SK-N-SH treated with all-trans-retinoic acid at 6 μM for 48 hours (cell line): ENCODE results near the gene HP1BP3.

ENCODE experiments used
- ATAC-seq: fragments of 200-7000 bp; cut with Tn5 transposase; 3 replicates; pipeline ENCODE4 v1.9.1; 2020; ENCODE audit warnings: mild to moderate bottlenecking, moderate library complexity
- ARNTL ChIP-seq: fragments of 450-650 bp; formaldehyde crosslinking; IDR thresholded peaks from 2 replicates; pipeline ENCODE4 v1.5.0; 2020; ENCODE audit warnings: low read depth, mild to moderate bottlenecking, moderate library complexity, borderline replicate concordance
- BACH2 ChIP-seq: fragments of 250-450 bp; sonication (Bioruptor Pico); IDR thresholded peaks from 2 replicates; pipeline ENCODE4 v1.9.0; 2021; ENCODE audit warnings: mild to moderate bottlenecking, borderline replicate concordance
- CSDC2 ChIP-seq: fragments of 250-450 bp; sonication (Bioruptor Pico); IDR thresholded peaks from 2 replicates; pipeline ENCODE4 v1.5.0; 2020; ENCODE audit warnings: mild to moderate bottlenecking, moderate library complexity
- CSRNP3 ChIP-seq: fragments of 250-450 bp; sonication (Bioruptor Pico); IDR thresholded peaks from 2 replicates; pipeline ENCODE4 v1.5.1; 2021; ENCODE audit warnings: mild to moderate bottlenecking, moderate library complexity
- ESRRG ChIP-seq: fragments of 250-450 bp; sonication (Bioruptor Pico); IDR thresholded peaks from 2 replicates; pipeline ENCODE4 v1.6.1; 2021; ENCODE audit warnings: mild to moderate bottlenecking
- GLIS3 ChIP-seq: fragments of 250-450 bp; sonication (Bioruptor Pico); IDR thresholded peaks from 2 replicates; pipeline ENCODE4 v1.5.0; 2020; ENCODE audit warnings: mild to moderate bottlenecking, moderate library complexity
- ISL1 ChIP-seq: fragments of 250-450 bp; sonication (Bioruptor Pico); IDR thresholded peaks from 2 replicates; pipeline ENCODE4 v2.1.2; 2022; ENCODE audit warnings: mild to moderate bottlenecking, moderate library complexity
- OSR1 ChIP-seq: fragments of 250-450 bp; sonication (Bioruptor Pico); IDR thresholded peaks from 2 replicates; pipeline ENCODE4 v1.8.0; 2022; ENCODE audit warnings: moderate library complexity, mild to moderate bottlenecking, inconsistent platforms
- PATZ1 ChIP-seq: fragments of 250-450 bp; sonication (Bioruptor Pico); IDR thresholded peaks from 2 replicates; pipeline ENCODE4 v1.8.0; 2020; ENCODE audit warnings: mild to moderate bottlenecking, moderate library complexity, borderline replicate concordance
- PPARA ChIP-seq: fragments of 250-450 bp; sonication (Bioruptor Pico); IDR thresholded peaks from 2 replicates; pipeline ENCODE4 v1.5.0; 2020; ENCODE audit warnings: mild to moderate bottlenecking, borderline replicate concordance
- RARB ChIP-seq: fragments of 250-450 bp; sonication (Bioruptor Pico); IDR thresholded peaks from 2 replicates; pipeline ENCODE4 v1.8.0; 2021; ENCODE audit warnings: mild to moderate bottlenecking, moderate library complexity
- SNAI2 ChIP-seq: fragments of 250-450 bp; sonication (Bioruptor Pico); IDR thresholded peaks from 2 replicates; pipeline ENCODE4 v1.5.0; 2020; ENCODE audit warnings: mild to moderate bottlenecking, moderate library complexity
- TCF4 ChIP-seq: fragments of 250-450 bp; sonication (Bioruptor Pico); IDR thresholded peaks from 2 replicates; pipeline ENCODE4 v1.8.0; 2021; ENCODE audit warnings: mild to moderate bottlenecking, moderate library complexity, borderline replicate concordance
- ZC3H10 ChIP-seq: fragments of 250-450 bp; sonication (Bioruptor Pico); IDR thresholded peaks from 2 replicates; pipeline ENCODE4 v1.5.1; 2021; ENCODE audit warnings: mild to moderate bottlenecking, moderate library complexity
- ZFP3 ChIP-seq: fragments of 250-450 bp; sonication (Bioruptor Pico); IDR thresholded peaks from 2 replicates; pipeline ENCODE4 v1.5.0; 2020; ENCODE audit warnings: mild to moderate bottlenecking, moderate library complexity
- ZFP30 ChIP-seq: fragments of 450-650 bp; formaldehyde crosslinking; IDR thresholded peaks from 2 replicates; pipeline ENCODE4 v1.5.0; 2022; ENCODE audit warnings: mild to moderate bottlenecking, moderate library complexity
- ZNF565 ChIP-seq: fragments of 450-650 bp; formaldehyde crosslinking; conservative IDR thresholded peaks from 2 replicates; pipeline ENCODE4 v1.5.0; 2020; ENCODE audit warnings: low read depth, mild to moderate bottlenecking, moderate library complexity
- ZNF70 ChIP-seq: fragments of 450-650 bp; formaldehyde crosslinking; IDR thresholded peaks from 2 replicates; pipeline ENCODE4 v1.5.0; 2020; ENCODE audit warnings: mild to moderate bottlenecking, moderate library complexity
- ZNF8 ChIP-seq: fragments of 450-650 bp; formaldehyde crosslinking; IDR thresholded peaks from 2 replicates; pipeline ENCODE4 v1.5.0; 2020; ENCODE audit warnings: mild to moderate bottlenecking, moderate library complexity
- TF ChIP-seq, protein P1 (sequence below): fragments of 250-450 bp; sonication (Bioruptor Pico); IDR thresholded peaks from 2 replicates; pipeline ENCODE4 v1.5.1; 2020; ENCODE audit warnings: low read depth, mild to moderate bottlenecking, moderate library complexity
- TF ChIP-seq, protein P2 (sequence below): fragments of 250-450 bp; sonication (Bioruptor Pico); IDR thresholded peaks from 2 replicates; pipeline ENCODE4 v1.8.0; 2021; ENCODE audit warnings: low read depth, mild to moderate bottlenecking, moderate library complexity, borderline replicate concordance

The HP1BP3 gene

DNA sequence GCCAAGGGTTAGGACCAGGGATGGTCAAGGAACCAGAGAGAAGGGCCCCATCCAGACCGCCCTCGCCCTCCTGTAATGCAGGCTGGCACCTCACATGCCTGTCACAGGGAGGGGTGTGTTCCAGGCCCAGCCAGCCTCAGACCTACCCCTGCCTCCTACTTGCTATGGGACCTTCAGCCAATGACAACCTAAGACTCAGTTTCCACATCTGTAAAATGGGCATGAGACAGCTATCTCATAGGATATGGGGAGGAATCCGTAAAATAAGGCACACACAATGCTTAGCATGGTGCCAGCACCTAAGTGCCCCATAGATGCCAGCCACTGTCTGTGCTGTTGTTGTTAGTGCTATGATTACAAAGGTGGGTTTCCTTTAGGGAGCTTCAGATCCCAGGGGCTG, 77.2 kb downstream of the HP1BP3 start (continued):
- TF ChIP-seq CSRNP3 (CRISPR knock-in tag): no peak

DNA sequence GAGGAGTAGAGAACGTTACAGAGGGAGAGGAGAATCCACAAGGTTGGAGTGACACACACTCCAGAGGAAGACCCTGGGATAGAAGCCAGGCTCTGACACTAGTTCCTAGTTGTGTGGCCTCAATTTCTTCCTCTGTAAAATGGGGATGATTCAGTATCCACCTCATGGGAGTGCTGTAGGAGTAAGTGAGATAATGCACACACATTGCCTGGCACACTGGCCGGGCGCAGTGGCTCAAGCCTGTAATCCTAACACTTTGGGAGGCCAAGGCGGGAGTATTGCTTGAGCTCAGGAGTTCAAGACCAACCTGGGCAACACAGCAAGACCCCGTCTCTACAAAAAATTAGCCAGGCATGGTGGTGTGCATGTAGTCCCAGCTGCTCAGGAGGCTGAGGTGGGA, 78.2 kb downstream of the HP1BP3 start:
- no peak for TF ChIP-seq PATZ1 (CRISPR knock-in tag)
- TF ChIP-seq ESRRG: no peak
- no peak for TF ChIP-seq ARNTL (CRISPR knock-in tag)
- no peak for TF ChIP-seq ISL1 (CRISPR knock-in tag)
- TF ChIP-seq ZNF565 (CRISPR knock-in tag): no peak
- TF ChIP-seq SNAI2 (CRISPR knock-in tag): no peak
- TF ChIP-seq ZNF70 (CRISPR knock-in tag): no peak
- no peak for TF ChIP-seq ZNF8 (CRISPR knock-in tag)
- no peak for TF ChIP-seq CSDC2 (CRISPR knock-in tag)
- TF ChIP-seq, protein P1, sequence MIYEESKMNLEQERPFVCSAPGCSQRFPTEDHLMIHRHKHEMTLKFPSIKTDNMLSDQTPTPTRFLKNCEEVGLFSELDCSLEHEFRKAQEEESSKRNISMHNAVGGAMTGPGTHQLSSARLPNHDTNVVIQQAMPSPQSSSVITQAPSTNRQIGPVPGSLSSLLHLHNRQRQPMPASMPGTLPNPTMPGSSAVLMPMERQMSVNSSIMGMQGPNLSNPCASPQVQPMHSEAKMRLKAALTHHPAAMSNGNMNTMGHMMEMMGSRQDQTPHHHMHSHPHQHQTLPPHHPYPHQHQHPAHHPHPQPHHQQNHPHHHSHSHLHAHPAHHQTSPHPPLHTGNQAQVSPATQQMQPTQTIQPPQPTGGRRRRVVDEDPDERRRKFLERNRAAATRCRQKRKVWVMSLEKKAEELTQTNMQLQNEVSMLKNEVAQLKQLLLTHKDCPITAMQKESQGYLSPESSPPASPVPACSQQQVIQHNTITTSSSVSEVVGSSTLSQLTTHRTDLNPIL (CRISPR knock-in tag): no peak
- TF ChIP-seq ZC3H10 (CRISPR knock-in tag): no peak
- no peak for TF ChIP-seq TCF4 (CRISPR knock-in tag)
- TF ChIP-seq OSR1 (CRISPR knock-in tag): no peak
- TF ChIP-seq PPARA: no peak
- TF ChIP-seq GLIS3 (CRISPR knock-in tag): no peak
- TF ChIP-seq, all 23 proteins: peak for 0
- ATAC-seq: no peak

- TF ChIP-seq ZFP3 (CRISPR knock-in tag): no peak
- ATAC-seq: no peak
Observed at GRCh38 chr1:20708057-20708456, 79.0 kb downstream of the HP1BP3 start.

GRCh38 chr1:20706841-20707240, 80.3 kb downstream of the HP1BP3 start:
- no peak for ATAC-seq
- TF ChIP-seq PPARA: no peak
- no peak for TF ChIP-seq TCF4 (CRISPR knock-in tag)
- no peak for TF ChIP-seq ZFP3 (CRISPR knock-in tag)
- TF ChIP-seq ZFP30 (CRISPR knock-in tag): no peak
- TF ChIP-seq CSDC2 (CRISPR knock-in tag): no peak
- TF ChIP-seq, protein P2, sequence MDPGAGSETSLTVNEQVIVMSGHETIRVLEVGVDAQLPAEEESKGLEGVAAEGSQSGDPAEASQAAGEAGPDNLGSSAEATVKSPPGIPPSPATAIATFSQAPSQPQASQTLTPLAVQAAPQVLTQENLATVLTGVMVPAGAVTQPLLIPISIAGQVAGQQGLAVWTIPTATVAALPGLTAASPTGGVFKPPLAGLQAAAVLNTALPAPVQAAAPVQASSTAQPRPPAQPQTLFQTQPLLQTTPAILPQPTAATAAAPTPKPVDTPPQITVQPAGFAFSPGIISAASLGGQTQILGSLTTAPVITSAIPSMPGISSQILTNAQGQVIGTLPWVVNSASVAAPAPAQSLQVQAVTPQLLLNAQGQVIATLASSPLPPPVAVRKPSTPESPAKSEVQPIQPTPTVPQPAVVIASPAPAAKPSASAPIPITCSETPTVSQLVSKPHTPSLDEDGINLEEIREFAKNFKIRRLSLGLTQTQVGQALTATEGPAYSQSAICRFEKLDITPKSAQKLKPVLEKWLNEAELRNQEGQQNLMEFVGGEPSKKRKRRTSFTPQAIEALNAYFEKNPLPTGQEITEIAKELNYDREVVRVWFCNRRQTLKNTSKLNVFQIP: no peak
- no peak for TF ChIP-seq RARB (CRISPR knock-in tag)
- no peak for TF ChIP-seq ESRRG
- no peak for TF ChIP-seq ZNF565 (CRISPR knock-in tag)
- no peak for TF ChIP-seq GLIS3 (CRISPR knock-in tag)
- TF ChIP-seq BACH2: no peak
- TF ChIP-seq, protein P1 (CRISPR knock-in tag): no peak
- no peak for TF ChIP-seq PATZ1 (CRISPR knock-in tag)
- TF ChIP-seq ZC3H10 (CRISPR knock-in tag): no peak
- no peak for TF ChIP-seq OSR1 (CRISPR knock-in tag)
